H9 (cell line): Measurements from ENCODE around the gene C16orf89. TPM values are rescaled to one million over a fixed set of nuclear protein-coding genes. Genes with fewer than 3 reads are reported as not detected.

ENCODE experiments used
- DNase-seq: peaks from one replicate; pipeline ENCODE4 v3.0.0-alpha.2; 2017
- H2AFZ ChIP-seq: one replicate; pipeline ENCODE4 v1.6.1; 2013; ENCODE audit warnings: mild to moderate bottlenecking, low read length, control low read depth, moderate library complexity
- H2AK5ac ChIP-seq: 2 replicates; pipeline ENCODE4 v1.6.1; 2013; ENCODE audit warnings: low read length, control low read depth, mixed read lengths; ENCODE audit not compliant: insufficient read length
- H2BK120ac ChIP-seq: one replicate; pipeline ENCODE4 v1.6.1; 2013; ENCODE audit warnings: low read depth, mild to moderate bottlenecking, low read length, control low read depth, inconsistent platforms; ENCODE audit not compliant: poor library complexity, severe bottlenecking
- H2BK12ac ChIP-seq: 2 replicates; pipeline ENCODE4 v1.6.1; 2013; ENCODE audit warnings: low read length, control low read depth, mixed read lengths, low read depth; ENCODE audit not compliant: insufficient read length
- H2BK15ac ChIP-seq: 2 replicates; pipeline ENCODE4 v1.6.1; 2013; ENCODE audit warnings: low read depth, low read length, control low read depth
- H2BK20ac ChIP-seq: one replicate; pipeline ENCODE4 v1.6.1; 2013; ENCODE audit warnings: low read depth, mild to moderate bottlenecking, low read length, control low read depth, inconsistent platforms; ENCODE audit not compliant: poor library complexity, severe bottlenecking
- H2BK5ac ChIP-seq: 2 replicates; pipeline ENCODE4 v1.6.1; 2013; ENCODE audit warnings: low read length, control low read depth, mixed read lengths; ENCODE audit not compliant: insufficient read length
- H3K14ac ChIP-seq: 2 replicates; pipeline ENCODE4 v1.6.1; 2013; ENCODE audit warnings: low read length, control low read depth; ENCODE audit not compliant: insufficient read depth
- H3K18ac ChIP-seq: 2 replicates; pipeline ENCODE4 v1.6.1; 2013; ENCODE audit warnings: low read depth, mild to moderate bottlenecking, mixed read lengths, low read length, control low read depth; ENCODE audit not compliant: insufficient read length
- H3K23ac ChIP-seq: 2 replicates; pipeline ENCODE4 v1.6.1; 2013; ENCODE audit warnings: low read length, control low read depth, mixed read lengths, low read depth; ENCODE audit not compliant: insufficient read length
- H3K23me2 ChIP-seq: 2 replicates; pipeline ENCODE4 v1.6.1; 2013; ENCODE audit warnings: low read depth, mild to moderate bottlenecking, mixed read lengths, low read length, control low read depth; ENCODE audit not compliant: insufficient read length, poor library complexity, severe bottlenecking
- H3K27ac ChIP-seq: 2 replicates; pipeline ENCODE4 v1.5.1; 2013; ENCODE audit warnings: low read length, control low read depth, mixed read lengths, low read depth; ENCODE audit not compliant: insufficient read length
- H3K27me3 ChIP-seq: 2 replicates; pipeline ENCODE4 v1.6.1; 2013; ENCODE audit warnings: low read length, control low read depth, inconsistent platforms; ENCODE audit not compliant: insufficient read depth
- H3K4ac ChIP-seq: 2 replicates; pipeline ENCODE4 v1.6.1; 2013; ENCODE audit warnings: low read depth, mild to moderate bottlenecking, control low read depth, inconsistent platforms, low read length, moderate library complexity
- H3K4me1 ChIP-seq: 2 replicates; pipeline ENCODE4 v1.6.1; 2013; ENCODE audit warnings: low read length, control low read depth, inconsistent platforms; ENCODE audit not compliant: insufficient read depth
- H3K4me2 ChIP-seq: 2 replicates; pipeline ENCODE4 v1.6.1; 2013; ENCODE audit warnings: low read length, control low read depth, mixed read lengths; ENCODE audit not compliant: insufficient read length, insufficient read depth
- H3K56ac ChIP-seq: 2 replicates; pipeline ENCODE4 v1.6.1; 2013; ENCODE audit warnings: low read depth, mild to moderate bottlenecking, mixed read lengths, low read length, control low read depth; ENCODE audit not compliant: insufficient read length
- H3K79me1 ChIP-seq: 2 replicates; pipeline ENCODE4 v1.6.1; 2013; ENCODE audit warnings: low read depth, mild to moderate bottlenecking, moderate library complexity, low read length, control low read depth, inconsistent platforms; ENCODE audit not compliant: insufficient read depth, poor library complexity, severe bottlenecking
- H3K79me2 ChIP-seq: 2 replicates; pipeline ENCODE4 v1.6.1; 2013; ENCODE audit warnings: low read length, control low read depth, inconsistent platforms; ENCODE audit not compliant: insufficient read depth
- H3K9ac ChIP-seq: 2 replicates; pipeline ENCODE4 v1.6.1; 2013; ENCODE audit warnings: low read length, control low read depth, mixed read lengths; ENCODE audit not compliant: insufficient read length; ENCODE audit errors: extremely low read depth
- H3K9me3 ChIP-seq: one replicate; pipeline ENCODE4 v1.6.1; 2013; ENCODE audit warnings: low read depth, low read length, inconsistent platforms; ENCODE audit not compliant: control insufficient read depth
- H3T11ph ChIP-seq: one replicate; pipeline ENCODE4 v1.6.1; 2013; ENCODE audit warnings: mild to moderate bottlenecking, low read length, control low read depth, inconsistent platforms
- H4K20me1 ChIP-seq: one replicate; pipeline ENCODE4 v1.6.1; 2013; ENCODE audit not compliant: control insufficient read depth, insufficient read length, insufficient read depth
- H4K5ac ChIP-seq: 2 replicates; pipeline ENCODE4 v1.6.1; 2013; ENCODE audit warnings: low read depth, mild to moderate bottlenecking, mixed read lengths, low read length, control low read depth; ENCODE audit not compliant: insufficient read length
- H4K8ac ChIP-seq: replicated peaks from 2 replicates; pipeline ENCODE4 v1.6.1; 2013; ENCODE audit warnings: low read length, control low read depth, mixed read lengths, low read depth; ENCODE audit not compliant: insufficient read length
- H4K91ac ChIP-seq: 2 replicates; pipeline ENCODE4 v1.6.1; 2013; ENCODE audit warnings: low read depth, mild to moderate bottlenecking, moderate library complexity, mixed read lengths, low read length, control low read depth; ENCODE audit not compliant: insufficient read length
- H3K27ac Mint-ChIP-seq, 3 experiments: 2 replicates in 2 of 3; 3 replicates in 1 of 3; pipeline ENCODE4 v1.8.0; 2020 to 2021; ENCODE audit warnings: mixed read lengths in 3 of 3, mild to moderate bottlenecking in 1 of 3, moderate library complexity in 1 of 3
- H3K27me3 Mint-ChIP-seq: 2 replicates; pipeline ENCODE4 v1.8.0; 2021; ENCODE audit warnings: low read depth, mild to moderate bottlenecking, moderate library complexity, mixed read lengths
- H3K36me3 Mint-ChIP-seq, 3 experiments: 2 replicates in 2 of 3; 3 replicates in 1 of 3; pipeline ENCODE4 v1.8.0; 2020 to 2021; ENCODE audit warnings: low read depth in 3 of 3, mixed read lengths in 3 of 3; ENCODE audit not compliant: insufficient read depth in 1 of 3
- H3K4me1 Mint-ChIP-seq, 2 experiments: 2 replicates each; pipeline ENCODE4 v1.8.0; 2020; ENCODE audit warnings: mixed read lengths in 2 of 2
- H3K4me3 Mint-ChIP-seq, 2 experiments: 2 replicates in 1 of 2; 3 replicates in 1 of 2; pipeline ENCODE4 v1.8.0; 2020 to 2021; ENCODE audit warnings: mild to moderate bottlenecking in 2 of 2, mixed read lengths in 2 of 2, moderate library complexity in 1 of 2
- H3K9me3 Mint-ChIP-seq, 2 experiments: 2 replicates in 1 of 2; 3 replicates in 1 of 2; pipeline ENCODE4 v1.8.0; 2020; ENCODE audit warnings: mild to moderate bottlenecking in 2 of 2, mixed read lengths in 2 of 2, moderate library complexity in 1 of 2
- whole genome bisulfite sequencing: extraction: QIAGEN DNeasy Blood & Tissue Kit; methylation state at CpG from one replicate; pipeline ENCODE4 v1.1.7; 2013; ENCODE audit warnings: missing lambda C conversion rate, low lambda C conversion rate, mixed read lengths; ENCODE audit not compliant: insufficient read length; ENCODE audit errors: extremely low coverage; 5-methylcytosine and 5-hydroxymethylcytosine counted together
- total RNA-seq: library from RNA; stranded (reverse); gene quantifications from 2 replicates; pipeline ENCODE4 v1.2.1, GENCODE V29; 2021
- TF ChIP-seq, protein P1 (sequence below): fragments of 200-600 bp; sonication (generic); conservative IDR thresholded peaks from 3 replicates; pipeline ENCODE4 v1.8.0; 2021; ENCODE audit warnings: antibody characterized with exemption, mild to moderate bottlenecking

The C16orf89 gene
- total RNA-seq, 1 experiment from 2014 or later, result 2.5 TPM

DNA sequence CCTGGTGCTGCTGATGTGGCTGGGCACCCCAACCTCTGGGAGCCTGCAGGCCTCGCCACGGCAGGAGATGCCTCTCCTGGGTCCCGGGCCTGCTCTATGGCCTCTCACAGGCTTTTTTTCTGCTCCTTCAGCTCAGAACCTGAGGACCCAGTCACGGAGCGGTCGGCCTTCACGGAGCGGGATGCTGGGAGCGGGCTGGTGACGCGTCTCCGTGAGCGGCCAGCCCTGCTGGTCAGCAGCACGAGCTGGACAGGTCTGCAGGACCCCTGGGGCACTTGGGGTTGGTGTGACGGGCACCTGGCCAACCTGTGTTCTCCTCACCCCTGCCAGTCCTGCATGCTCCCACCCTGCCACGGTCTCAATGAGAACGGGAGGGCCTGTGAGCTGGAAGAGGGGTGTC is 12.9 kb upstream of the C16orf89 start:
- no peak for DNase-seq
- Mint-ChIP-seq H3K4me1 (0 out of 4 replicates have a peak, but pooled peaks cover 0 to 2% of the 10 kb centered on the region in 2 experiments), H3K27ac (no peak overlapping the region), H3K36me3 (peaks cover 35 to 63% (median 59%) of the 10 kb centered on the region in 3 experiments; a peak in 6 of 7 replicates), H3K9me3 (no peaks in the 10 kb centered on the region), H3K27me3 (no peaks in the 10 kb centered on the region), H3K4me3 (no peak overlapping the region)
- TF ChIP-seq, protein P1, sequence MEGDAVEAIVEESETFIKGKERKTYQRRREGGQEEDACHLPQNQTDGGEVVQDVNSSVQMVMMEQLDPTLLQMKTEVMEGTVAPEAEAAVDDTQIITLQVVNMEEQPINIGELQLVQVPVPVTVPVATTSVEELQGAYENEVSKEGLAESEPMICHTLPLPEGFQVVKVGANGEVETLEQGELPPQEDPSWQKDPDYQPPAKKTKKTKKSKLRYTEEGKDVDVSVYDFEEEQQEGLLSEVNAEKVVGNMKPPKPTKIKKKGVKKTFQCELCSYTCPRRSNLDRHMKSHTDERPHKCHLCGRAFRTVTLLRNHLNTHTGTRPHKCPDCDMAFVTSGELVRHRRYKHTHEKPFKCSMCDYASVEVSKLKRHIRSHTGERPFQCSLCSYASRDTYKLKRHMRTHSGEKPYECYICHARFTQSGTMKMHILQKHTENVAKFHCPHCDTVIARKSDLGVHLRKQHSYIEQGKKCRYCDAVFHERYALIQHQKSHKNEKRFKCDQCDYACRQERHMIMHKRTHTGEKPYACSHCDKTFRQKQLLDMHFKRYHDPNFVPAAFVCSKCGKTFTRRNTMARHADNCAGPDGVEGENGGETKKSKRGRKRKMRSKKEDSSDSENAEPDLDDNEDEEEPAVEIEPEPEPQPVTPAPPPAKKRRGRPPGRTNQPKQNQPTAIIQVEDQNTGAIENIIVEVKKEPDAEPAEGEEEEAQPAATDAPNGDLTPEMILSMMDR, result no peak
- WGBS, result no CpG with 5 or more reads among the region's 17 CpGs
- Histone ChIP-seq H3T11ph (no peak overlapping the region), H2AK5ac (no peak overlapping the region), H2BK5ac (no peak overlapping the region), H4K20me1 (no peaks in the 10 kb centered on the region), H4K91ac (no peak overlapping the region), H3K4ac (no peak overlapping the region), H3K23me2 (no peaks in the 10 kb centered on the region), H2BK120ac (no peak overlapping the region), H3K18ac (no peak overlapping the region), H2BK12ac (no peak overlapping the region), H2BK20ac (no peak overlapping the region), H3K9ac (no peak overlapping the region), H3K4me1 (no peaks in the 10 kb centered on the region), H3K4me2 (no peak overlapping the region), H3K27ac (no peak overlapping the region), H3K56ac (no peak overlapping the region), H4K5ac (no peak overlapping the region), H2AFZ (no peak overlapping the region), H3K23ac (no peak overlapping the region), H3K14ac (no peak overlapping the region), H3K9me3 (no peaks in the 10 kb centered on the region), H4K8ac (no peak overlapping the region), H3K79me2 (no peaks in the 10 kb centered on the region), H3K27me3 (no peaks in the 10 kb centered on the region), H2BK15ac (no peak overlapping the region), H3K79me1 (no peaks in the 10 kb centered on the region)
